Raji (cell line): Measurements from ENCODE around the gene ZNF662.

Experiments used
- POLR2A ChIP-seq: IDR thresholded peaks from 2 replicates; pipeline ENCODE4 v1.6.1; 2011; ENCODE audit warnings: low read depth, low read length, control low read depth; ENCODE audit not compliant: insufficient read depth

ZNF662 gene

DNA sequence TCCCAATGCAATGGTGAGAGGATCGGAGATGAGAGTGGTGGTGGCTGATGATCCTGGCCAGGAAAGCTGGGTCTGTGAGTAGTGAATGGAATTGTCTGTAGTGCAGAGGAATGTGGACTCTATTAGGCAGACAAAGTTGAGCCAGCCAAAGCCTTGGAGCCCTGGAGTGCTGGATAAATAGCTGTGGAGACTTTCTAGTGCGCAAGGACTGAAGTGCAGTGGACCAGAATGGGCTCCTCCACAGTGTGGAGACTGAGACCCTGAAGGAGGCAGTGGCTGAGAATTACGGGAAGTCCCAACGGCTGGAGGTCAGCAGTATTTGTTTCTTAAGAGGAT is 874 bp downstream of the ZNF662 start:
- no peak for TF ChIP-seq POLR2A

DNA sequence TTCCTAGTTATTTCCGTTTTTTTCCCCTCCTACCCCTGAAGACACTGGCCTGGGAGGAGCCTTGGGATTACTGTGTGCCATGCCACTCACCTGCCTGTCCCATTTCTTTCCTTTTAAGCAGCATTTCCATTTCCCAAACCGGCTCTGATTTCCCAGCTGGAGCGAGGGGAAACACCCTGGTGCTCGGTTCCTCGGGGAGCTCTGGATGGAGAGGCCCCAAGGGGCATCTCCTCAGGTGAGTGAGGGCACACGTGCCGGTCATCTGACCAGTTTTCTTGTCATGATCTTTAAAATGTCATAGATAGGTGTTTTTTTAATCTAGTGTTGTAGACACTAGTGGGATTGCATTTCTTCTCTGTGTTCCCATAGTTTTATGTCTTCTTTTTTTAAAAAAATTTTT is 2.7 kb downstream of the ZNF662 start:
- TF ChIP-seq POLR2A = no peak

DNA sequence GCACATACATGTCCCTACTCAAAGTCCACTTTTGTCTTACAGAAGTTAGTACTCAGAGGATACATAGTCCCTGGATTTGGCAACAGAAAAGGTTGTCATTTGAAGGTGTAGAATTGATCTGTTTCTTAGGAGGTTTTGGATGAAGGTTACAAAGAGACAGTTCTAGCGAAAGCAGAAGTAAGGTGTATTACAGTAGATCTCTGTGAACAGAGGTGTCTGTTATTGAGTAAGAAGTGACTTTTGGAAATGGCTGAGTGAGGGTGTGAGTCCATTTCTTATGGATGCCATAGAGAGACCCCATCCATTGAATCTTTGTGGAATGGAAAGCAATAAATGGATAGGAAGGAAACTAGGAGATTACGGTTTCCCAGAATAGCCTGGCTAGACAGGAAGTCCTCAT is 5.6 kb downstream of the ZNF662 start:
- no peak for TF ChIP-seq POLR2A

DNA sequence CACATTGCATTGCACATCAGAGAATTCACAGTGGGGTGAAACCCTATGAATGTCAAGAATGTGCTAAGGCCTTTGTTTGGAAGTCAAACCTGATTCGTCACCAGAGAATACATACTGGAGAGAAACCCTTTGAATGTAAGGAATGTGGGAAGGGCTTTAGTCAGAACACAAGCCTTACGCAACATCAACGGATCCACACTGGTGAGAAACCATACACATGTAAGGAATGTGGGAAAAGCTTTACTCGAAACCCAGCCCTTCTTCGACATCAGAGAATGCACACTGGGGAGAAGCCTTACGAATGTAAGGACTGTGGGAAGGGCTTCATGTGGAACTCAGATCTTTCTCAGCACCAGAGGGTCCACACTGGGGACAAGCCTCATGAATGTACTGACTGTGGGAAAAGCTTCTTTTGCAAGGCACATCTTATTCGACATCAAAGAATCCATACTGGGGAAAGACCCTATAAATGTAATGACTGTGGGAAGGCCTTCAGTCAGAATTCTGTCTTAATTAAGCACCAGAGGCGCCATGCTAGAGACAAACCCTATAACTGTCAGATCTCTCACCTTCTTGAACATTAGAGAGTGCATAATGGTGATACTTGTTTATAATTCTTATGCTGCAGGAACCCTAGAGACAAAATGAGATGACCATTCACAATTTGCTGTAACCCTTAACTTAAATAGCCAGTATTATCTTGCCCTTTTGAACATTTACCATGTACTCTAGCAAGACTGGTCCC is 9.0 kb downstream of the ZNF662 start:
- no peak for TF ChIP-seq POLR2A

DNA sequence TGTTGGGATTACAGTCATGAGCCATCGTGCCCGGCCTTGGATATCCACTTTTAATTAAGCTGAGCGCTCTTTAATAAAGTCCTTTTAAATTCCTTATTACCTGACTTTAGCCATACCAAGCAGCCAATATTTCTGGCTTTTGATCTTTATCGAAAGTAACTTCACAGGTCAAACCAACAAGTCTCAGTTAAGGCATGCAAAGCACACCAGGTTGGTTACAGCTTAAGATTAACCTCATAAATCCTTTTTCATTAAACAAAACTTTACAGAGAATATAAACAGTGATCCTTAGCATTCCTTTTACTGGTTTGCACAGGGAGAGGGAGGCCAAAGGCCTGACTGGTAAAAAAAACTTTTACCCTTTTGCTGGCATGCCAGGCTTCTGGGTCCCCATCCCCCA is 17.7 kb downstream of the ZNF662 start:
- no peak for TF ChIP-seq POLR2A

DNA sequence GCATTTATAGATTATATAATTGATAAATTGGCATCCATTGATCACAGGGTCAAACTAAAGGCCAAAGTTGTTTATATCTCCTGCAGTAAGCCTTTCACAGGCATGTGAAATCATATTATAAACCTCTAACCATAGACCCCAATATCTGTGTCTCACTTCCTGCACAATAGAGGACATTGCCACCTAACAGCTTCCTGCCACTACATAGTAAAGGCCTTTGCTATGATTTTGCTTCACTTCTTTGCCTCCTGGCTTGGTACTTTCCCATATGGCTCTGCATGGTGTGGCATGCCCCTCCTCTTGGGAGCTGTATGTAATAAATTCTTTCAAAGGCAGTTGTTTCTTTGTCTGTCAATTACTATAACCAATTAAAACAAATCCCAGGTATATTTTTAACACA is 20.4 kb downstream of the ZNF662 start:
- no peak for TF ChIP-seq POLR2A

DNA sequence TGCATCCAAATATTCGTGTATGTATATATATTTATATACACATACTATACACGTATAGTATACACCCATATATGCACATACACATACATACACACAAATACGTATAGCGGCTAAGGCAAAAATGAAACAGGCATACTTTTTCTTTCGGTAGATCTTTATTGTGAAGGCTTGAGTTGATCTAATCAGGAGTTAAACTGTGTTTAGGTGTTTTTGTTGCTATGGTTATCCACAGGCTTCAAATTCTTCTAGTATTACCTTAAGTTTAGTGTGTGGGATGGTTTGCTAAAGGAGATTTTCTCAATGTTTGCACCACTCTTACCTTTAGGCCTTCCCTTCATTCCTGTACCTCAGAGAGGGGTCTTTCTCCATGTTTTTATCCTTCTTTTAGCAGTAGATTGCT is 28.2 kb downstream of the ZNF662 start:
- TF ChIP-seq POLR2A = no peak

DNA sequence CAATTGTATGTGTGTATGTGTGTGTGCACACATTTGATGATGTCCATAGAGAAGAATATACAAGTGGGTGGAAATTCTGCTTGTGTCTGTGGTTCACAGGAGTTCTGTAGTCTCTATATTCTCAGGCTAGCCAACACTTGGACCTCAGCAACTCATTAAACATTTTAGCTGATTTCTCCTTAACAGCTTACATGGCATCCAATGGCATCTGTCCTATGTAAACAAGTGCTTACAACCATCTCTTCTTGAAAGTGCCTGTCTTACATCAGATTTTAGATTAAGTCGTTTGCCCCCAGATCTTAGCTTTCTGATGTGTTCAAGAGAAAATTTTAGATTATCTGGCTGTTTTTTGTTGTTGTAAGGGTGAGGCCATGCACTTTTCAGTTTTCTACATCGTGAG is 29.0 kb downstream of the ZNF662 start:
- no peak for TF ChIP-seq POLR2A

DNA sequence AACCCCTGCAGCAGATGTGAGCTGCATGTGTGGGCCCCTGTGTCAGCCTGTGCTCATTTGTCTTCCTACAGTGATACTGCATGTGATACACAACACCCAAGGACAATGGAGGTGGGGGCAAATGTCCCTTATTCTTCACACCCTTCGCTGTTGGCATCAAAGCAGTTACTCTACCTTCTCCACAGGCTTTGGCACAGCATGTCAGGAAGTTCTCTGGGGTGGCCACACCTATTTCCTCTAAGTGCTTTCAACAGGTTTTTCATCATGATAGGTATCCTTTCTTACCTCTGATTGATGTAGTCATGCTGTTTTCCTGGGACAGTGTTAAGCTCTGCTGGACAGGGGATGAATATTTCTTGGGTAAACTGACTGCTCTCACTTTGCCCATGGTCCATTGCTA is 29.5 kb downstream of the ZNF662 start:
- no peak for TF ChIP-seq POLR2A

DNA sequence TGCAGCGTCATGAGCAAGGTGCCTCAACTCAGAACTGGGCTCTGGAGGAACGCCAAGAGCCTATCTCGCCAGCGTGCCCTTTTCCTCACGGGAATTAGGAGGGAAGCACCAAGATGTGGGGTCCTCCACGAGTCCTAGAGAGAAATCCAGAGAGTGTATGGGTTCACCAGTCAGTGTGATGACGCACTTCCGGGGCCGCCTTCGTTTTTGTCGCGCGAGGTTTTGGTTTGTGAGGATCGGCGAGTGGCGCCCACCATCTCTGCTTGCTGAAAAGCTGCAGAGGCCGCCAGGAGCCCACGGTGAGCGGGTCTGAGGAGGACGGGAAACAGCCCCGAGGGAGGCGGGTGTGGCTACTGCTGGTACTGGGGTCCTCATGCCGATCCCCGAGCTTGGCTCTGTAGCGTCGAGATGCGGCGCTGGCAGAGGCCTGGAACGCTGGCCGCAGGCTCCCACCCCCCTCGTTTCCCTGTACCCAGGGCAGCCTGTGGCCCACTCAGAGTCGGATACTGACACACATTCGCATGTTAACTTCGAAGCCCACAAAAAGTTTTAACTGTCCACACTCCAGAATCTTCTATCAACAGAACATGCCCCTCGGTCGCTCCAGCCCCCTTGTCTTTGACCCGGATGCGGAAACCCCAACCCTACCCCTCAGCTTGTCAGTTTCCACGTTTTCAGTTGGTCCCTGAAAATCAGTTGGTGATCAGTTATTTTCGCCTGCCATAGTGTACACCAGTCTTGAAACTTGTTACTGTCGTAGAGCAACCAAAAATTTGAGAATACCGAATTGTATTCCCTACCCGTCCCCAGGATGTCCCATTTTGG is 30.4 kb downstream of the ZNF662 start:
- no peak for TF ChIP-seq POLR2A

DNA sequence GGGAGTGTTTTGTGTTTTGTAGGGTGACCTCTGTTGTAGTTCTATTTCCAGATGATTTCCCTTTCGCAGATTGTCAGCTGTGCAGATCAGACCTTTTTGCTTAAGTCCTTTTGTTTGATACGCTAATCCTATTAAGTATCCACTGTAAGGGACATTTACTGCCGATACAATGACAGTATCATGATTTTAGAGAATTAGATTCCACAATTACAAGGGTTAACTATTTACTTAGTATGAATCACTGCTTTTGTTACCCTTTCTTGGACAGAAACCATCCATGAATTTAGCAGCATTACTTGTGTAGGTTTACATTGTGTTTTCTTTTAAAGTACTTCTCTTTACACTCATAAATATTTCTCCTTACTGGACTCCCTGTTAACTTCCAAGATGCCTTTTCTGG is 31.4 kb downstream of the ZNF662 start:
- TF ChIP-seq POLR2A = no peak

DNA sequence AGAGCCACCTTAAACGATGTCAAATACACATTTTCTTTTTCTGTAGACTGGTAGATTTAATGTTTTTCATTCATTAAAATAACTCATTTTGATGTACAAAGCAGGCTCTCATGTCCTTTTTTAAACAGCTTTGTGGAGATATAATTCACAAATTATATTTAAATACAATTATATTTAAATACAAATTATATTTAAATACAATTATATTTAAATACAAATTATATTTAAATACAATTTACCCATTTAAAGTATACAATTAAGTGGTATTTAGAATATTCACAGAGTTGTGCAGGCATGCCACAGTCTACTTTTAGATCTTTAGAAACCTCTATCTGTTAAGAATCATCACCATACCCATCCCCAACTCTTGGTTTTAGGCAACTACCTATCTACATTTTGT is 36.8 kb downstream of the ZNF662 start:
- no peak for TF ChIP-seq POLR2A

DNA sequence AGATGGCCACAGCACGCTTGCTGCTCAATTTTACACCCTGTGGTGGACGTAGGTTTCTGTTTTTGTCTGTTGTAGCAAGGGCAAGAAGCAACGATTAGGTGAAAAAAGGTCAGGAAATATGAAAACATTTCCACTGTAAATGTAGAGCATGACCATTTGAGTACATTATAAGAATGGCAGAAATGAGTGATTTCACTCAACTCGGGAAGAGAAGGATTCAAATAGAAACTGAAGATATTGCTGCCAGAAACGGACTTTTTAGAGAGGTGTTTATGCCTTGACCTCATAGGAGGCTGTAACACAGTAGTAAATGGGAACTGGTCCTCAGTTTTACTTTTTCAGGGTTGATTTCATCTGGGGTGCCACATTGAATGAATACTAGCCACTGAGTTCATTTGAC is 40.1 kb downstream of the ZNF662 start:
- TF ChIP-seq POLR2A = no peak

DNA sequence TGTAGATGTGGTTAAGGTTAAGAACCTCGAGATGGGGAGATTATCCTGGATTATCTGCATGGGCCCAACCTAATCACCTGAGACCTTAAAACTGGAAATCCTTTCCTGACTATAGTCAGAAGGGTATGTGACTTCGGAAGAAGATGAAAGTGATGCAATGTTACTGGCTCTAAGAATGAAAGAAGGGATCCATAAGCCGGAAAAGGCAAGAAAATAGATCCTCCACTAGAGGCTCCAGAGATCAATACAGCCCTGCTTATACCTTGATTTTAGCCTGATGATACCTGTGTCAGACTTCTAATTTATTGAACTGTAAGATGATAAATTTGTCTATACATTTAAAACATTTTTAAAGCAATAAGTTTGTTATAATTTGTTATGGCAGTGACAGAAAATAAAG is 51.6 kb downstream of the ZNF662 start:
- TF ChIP-seq POLR2A = no peak

DNA sequence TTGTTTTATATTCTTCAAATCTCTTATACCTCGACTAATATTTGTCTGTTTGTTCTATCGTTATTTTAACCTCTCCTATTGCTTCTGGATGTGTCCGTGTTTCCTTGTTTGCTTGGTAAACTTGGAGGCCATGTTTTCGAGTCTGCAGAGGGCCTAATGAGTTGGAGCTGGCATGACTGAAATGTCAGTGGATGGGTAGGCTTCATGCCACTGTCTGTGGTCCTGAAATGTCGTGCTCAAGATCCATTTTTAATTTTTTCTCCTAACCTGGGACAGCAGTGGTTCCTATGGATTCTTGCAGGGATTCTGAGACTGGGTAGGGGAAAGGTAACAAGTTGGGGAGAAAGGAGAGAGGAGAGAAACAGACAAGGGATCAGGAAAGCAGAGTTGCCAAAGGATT is 54.3 kb downstream of the ZNF662 start:
- TF ChIP-seq POLR2A = no peak

DNA sequence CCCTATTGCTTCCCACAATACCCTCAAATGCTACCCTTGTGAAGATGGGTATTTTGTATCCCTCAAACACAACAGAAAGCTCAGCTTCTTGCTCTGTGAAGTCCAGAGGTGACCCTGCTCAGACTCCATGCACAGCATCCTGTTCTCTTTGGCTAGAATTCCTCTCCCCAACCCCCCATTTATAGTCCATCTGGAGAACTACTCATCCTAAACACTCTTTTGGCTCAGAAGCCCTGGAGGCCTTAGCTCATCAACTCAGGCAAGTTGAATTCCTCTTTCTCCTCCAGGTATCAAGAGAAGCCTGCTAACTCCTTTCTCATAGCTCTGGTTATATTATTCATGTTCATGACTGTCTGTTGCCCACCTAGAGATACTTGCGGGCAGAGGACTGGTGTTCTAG is 54.8 kb downstream of the ZNF662 start:
- TF ChIP-seq POLR2A = no peak

DNA sequence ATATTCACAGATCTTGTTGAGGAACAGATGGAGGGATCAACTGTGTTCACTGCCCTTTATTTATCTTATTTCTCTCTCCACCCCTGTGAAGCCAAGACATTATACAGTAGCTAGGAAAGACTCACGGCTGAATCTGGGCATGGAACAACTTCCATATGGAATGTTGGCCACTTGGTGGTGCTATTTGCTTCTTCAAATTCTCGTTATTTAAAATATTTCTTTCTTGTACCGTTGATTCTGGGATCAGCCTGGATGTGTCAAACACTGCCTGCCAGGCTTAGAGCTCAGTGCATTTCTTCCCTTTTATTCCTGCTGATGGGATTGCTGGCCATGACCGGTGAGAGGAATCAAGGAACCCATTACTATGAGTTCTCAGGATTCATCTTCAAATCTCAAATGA is 55.7 kb downstream of the ZNF662 start:
- TF ChIP-seq POLR2A = no peak
